Ectodermal cell (in vitro differentiated cells): Measurements from ENCODE around the gene ZNF185.

Experiments
- H3K27ac ChIP-seq: 2 replicates; pipeline ENCODE4 v1.7.0; 2013; ENCODE audit warnings: mild to moderate bottlenecking, low read depth, low read length; ENCODE audit not compliant: insufficient read depth, poor library complexity, severe bottlenecking
- H3K27me3 ChIP-seq: 2 replicates; pipeline ENCODE4 v1.7.0; 2013; ENCODE audit warnings: mild to moderate bottlenecking, low read length; ENCODE audit not compliant: insufficient read depth, control insufficient read depth, poor library complexity, severe bottlenecking
- H3K36me3 ChIP-seq: one replicate; pipeline ENCODE4 v1.7.0; 2013; ENCODE audit warnings: low read length; ENCODE audit not compliant: control insufficient read depth, insufficient read depth
- H3K4me1 ChIP-seq: one replicate; pipeline ENCODE4 v1.7.0; 2013; ENCODE audit warnings: low read length; ENCODE audit not compliant: control insufficient read depth, insufficient read depth
- H3K4me3 ChIP-seq: 2 replicates; pipeline ENCODE4 v1.7.0; 2013; ENCODE audit warnings: low read depth, low read length, control low read depth; ENCODE audit not compliant: insufficient read depth
- H3K9me3 ChIP-seq: 2 replicates; pipeline ENCODE4 v1.7.0; 2013; ENCODE audit warnings: mild to moderate bottlenecking, low read length, moderate library complexity; ENCODE audit not compliant: control insufficient read depth
- WGBS, 2 experiments: methylation state at CpG; one replicate each; pipeline ENCODE4 v1.1.7; 2013; ENCODE audit warnings: missing lambda C conversion rate in 2 of 2; 5-methylcytosine and 5-hydroxymethylcytosine counted together

The ZNF185 gene

GRCh38 chrX:152929898-152930297, 32.0 kb downstream of the ZNF185 start:
- Histone ChIP-seq H3K36me3 (no peaks in the 10 kb centered on the region), H3K4me1 (no peaks in the 10 kb centered on the region), H3K9me3 (no peaks in the 10 kb centered on the region), H3K4me3 (no peak overlapping the region), H3K27ac (no peak overlapping the region), H3K27me3 (no peaks in the 10 kb centered on the region)
- 91 to 93% methylated on average over 3 of the region's 4 CpGs for WGBS, 2 experiments

- Histone ChIP-seq H3K4me1 (no peaks in the 10 kb centered on the region), H3K9me3 (no peaks in the 10 kb centered on the region)
- WGBS, 2 experiments: 87 to 92% methylated on average over 4 of the region's 4 CpGs
Measured at GRCh38 chrX:152930516-152930915, 32.6 kb downstream of the ZNF185 start.

GRCh38 chrX:152932144-152932543, 34.3 kb downstream of the ZNF185 start:
- H3K27ac ChIP-seq: no peak overlapping the region
- 93 to 98% methylated on average over 6 of the region's 6 CpGs for WGBS, 2 experiments
- no peak overlapping the region for H3K4me3 ChIP-seq
- H3K27me3 ChIP-seq: no peaks in the 10 kb centered on the region
- no peaks in the 10 kb centered on the region for H3K9me3 ChIP-seq
- H3K36me3 ChIP-seq: no peaks in the 10 kb centered on the region
- no peaks in the 10 kb centered on the region for H3K4me1 ChIP-seq

More at GRCh38 chrX:152930516-152930915, 32.6 kb downstream of the ZNF185 start:
- Histone ChIP-seq H3K27ac (no peak overlapping the region), H3K36me3 (no peaks in the 10 kb centered on the region), H3K27me3 (no peaks in the 10 kb centered on the region), H3K4me3 (no peak overlapping the region)

GRCh38 chrX:152932598-152933175, 34.8 kb downstream of the ZNF185 start:
- WGBS, 2 experiments: 93 to 94% methylated on average over 8 of the region's 8 CpGs
- Histone ChIP-seq H3K9me3 (no peaks in the 10 kb centered on the region), H3K4me3 (no peak overlapping the region), H3K36me3 (no peaks in the 10 kb centered on the region), H3K27me3 (no peaks in the 10 kb centered on the region), H3K27ac (no peak overlapping the region), H3K4me1 (no peaks in the 10 kb centered on the region)

GRCh38 chrX:152936306-152936705, 38.4 kb downstream of the ZNF185 start:
- H3K4me3 ChIP-seq: no peak overlapping the region
- no peaks in the 10 kb centered on the region for H3K9me3 ChIP-seq
- H3K4me1 ChIP-seq: no peaks in the 10 kb centered on the region
- no peaks in the 10 kb centered on the region for H3K36me3 ChIP-seq
- 88 to 91% methylated on average over 1 to 2 of the region's 2 CpGs for WGBS, 2 experiments
- no peak overlapping the region for H3K27ac ChIP-seq
- H3K27me3 ChIP-seq: no peaks in the 10 kb centered on the region

- no peaks in the 10 kb centered on the region for H3K4me1 ChIP-seq
- H3K27me3 ChIP-seq: no peaks in the 10 kb centered on the region
- no peak overlapping the region for H3K27ac ChIP-seq
- H3K9me3 ChIP-seq: no peaks in the 10 kb centered on the region
- no peaks in the 10 kb centered on the region for H3K36me3 ChIP-seq
- WGBS, 2 experiments: 93 to 94% methylated on average over 8 of the region's 9 CpGs
- no peak overlapping the region for H3K4me3 ChIP-seq
Measured at GRCh38 chrX:152937236-152937635, 39.4 kb downstream of the ZNF185 start.

- peak overlapping the region; percentile 50 for H3K27ac ChIP-seq
- no peaks in the 10 kb centered on the region for H3K27me3 ChIP-seq
- H3K4me3 ChIP-seq: peak overlapping the region; percentile 51
- no peaks in the 10 kb centered on the region for H3K9me3 ChIP-seq
- no peaks in the 10 kb centered on the region for H3K4me1 ChIP-seq
- 0% methylated on average over 70 of the region's 70 CpGs for WGBS, 2 experiments
- H3K36me3 ChIP-seq: no peaks in the 10 kb centered on the region
Measured at GRCh38 chrX:152941328-152942076, 43.6 kb downstream of the ZNF185 start.

- Histone ChIP-seq H3K27ac (no peak overlapping the region), H3K4me3 (peak overlapping the region; percentile 34)
- WGBS, 2 experiments: 58 to 59% methylated on average over 8 to 11 of the region's 11 CpGs
Measured at GRCh38 chrX:152942077-152942442, 44.2 kb downstream of the ZNF185 start.

GRCh38 chrX:152943826-152944225, 46.0 kb downstream of the ZNF185 start:
- Histone ChIP-seq H3K27me3 (no peaks in the 10 kb centered on the region), H3K4me3 (no peak overlapping the region), H3K4me1 (no peaks in the 10 kb centered on the region), H3K36me3 (no peaks in the 10 kb centered on the region), H3K27ac (no peak overlapping the region), H3K9me3 (no peaks in the 10 kb centered on the region)
- 89 to 91% methylated on average over 1 of the region's 1 CpG for WGBS, 2 experiments

More at GRCh38 chrX:152942077-152942442, 44.2 kb downstream of the ZNF185 start:
- Histone ChIP-seq H3K4me1 (no peaks in the 10 kb centered on the region), H3K36me3 (no peaks in the 10 kb centered on the region), H3K9me3 (no peaks in the 10 kb centered on the region), H3K27me3 (no peaks in the 10 kb centered on the region)

GRCh38 chrX:152945021-152945979, 47.4 kb downstream of the ZNF185 start:
- Histone ChIP-seq H3K27me3 (no peaks in the 10 kb centered on the region), H3K27ac (no peak overlapping the region), H3K9me3 (no peaks in the 10 kb centered on the region), H3K4me3 (no peak overlapping the region), H3K36me3 (no peaks in the 10 kb centered on the region), H3K4me1 (no peaks in the 10 kb centered on the region)
- WGBS, 2 experiments: 93 to 95% methylated on average over 11 of the region's 11 CpGs
